Adrenal gland (tissue), 5 donors: ENCODE data around the gene MMS22L.

Source experiments
- POLR2A ChIP-seq, 2 donors: fragments of 450-650 bp; IDR thresholded peaks; one replicate each; pipeline ENCODE4 v1.6.1; 2017; ENCODE audit warnings: antibody characterized with exemption in 2 of 2, mild to moderate bottlenecking in 2 of 2, moderate library complexity in 1 of 2
- TF ChIP-seq, protein P1 (sequence below), 6 experiments: fragments of 450-650 bp in 4 of 6; fragments of 200-600 bp in 2 of 6; sonication (generic) in 1 of 6; IDR thresholded peaks; 1 replicate in 5 of 6; 2 replicates in 1 of 6; pipeline versions ENCODE4 v1.5.1 to v1.8.0; 2016 to 2021; ENCODE audit warnings: antibody characterized with exemption in 6 of 6, mild to moderate bottlenecking in 2 of 6, moderate library complexity in 1 of 6
- donor health status: DM: no; HTN: no; CAD: no.

DNA sequence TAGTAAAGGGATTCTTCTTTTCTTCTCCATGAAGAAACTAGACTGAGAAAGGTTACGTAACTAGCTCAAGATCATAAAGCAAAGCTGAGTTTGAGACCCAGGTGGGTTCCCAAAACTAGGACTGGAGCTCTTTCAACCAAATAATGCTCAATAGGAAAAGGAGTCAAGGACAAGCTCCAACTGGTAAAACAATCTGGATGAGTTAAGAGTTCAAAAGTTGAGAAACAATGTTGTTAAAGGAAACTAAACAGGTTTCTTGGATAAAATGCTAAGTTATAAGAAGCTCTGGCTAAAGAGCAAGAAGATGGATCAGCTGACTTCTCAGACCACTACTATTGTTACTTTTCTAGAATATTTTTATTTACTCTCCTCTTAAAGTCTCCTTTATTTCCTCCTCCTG lies 137.3 kb downstream of the MMS22L start:
- TF ChIP-seq, protein P1, sequence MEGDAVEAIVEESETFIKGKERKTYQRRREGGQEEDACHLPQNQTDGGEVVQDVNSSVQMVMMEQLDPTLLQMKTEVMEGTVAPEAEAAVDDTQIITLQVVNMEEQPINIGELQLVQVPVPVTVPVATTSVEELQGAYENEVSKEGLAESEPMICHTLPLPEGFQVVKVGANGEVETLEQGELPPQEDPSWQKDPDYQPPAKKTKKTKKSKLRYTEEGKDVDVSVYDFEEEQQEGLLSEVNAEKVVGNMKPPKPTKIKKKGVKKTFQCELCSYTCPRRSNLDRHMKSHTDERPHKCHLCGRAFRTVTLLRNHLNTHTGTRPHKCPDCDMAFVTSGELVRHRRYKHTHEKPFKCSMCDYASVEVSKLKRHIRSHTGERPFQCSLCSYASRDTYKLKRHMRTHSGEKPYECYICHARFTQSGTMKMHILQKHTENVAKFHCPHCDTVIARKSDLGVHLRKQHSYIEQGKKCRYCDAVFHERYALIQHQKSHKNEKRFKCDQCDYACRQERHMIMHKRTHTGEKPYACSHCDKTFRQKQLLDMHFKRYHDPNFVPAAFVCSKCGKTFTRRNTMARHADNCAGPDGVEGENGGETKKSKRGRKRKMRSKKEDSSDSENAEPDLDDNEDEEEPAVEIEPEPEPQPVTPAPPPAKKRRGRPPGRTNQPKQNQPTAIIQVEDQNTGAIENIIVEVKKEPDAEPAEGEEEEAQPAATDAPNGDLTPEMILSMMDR (IDR thresholded peaks at IDR 0.05): no peak
- TF ChIP-seq POLR2A (IDR thresholded peaks at IDR 0.05): no peak
